ENCODE results near the gene KISS1. TPM values are rescaled to one million over a fixed set of nuclear protein-coding genes. Genes with fewer than 3 reads are reported as not detected.

KISS1 gene
- polyA plus RNA-seq, 1 of the 3 experiments (the other 2 are of a cell fraction) = 0.10 TPM

GRCh38 chr1:204223129-204223860, 27.0 kb upstream of the KISS1 start:
- H3K9me2 ChIP-seq = no peaks in the 10 kb centered on the region
- H3K4me3 ChIP-seq (ENCODE audit: low read depth in 2 of 2, low read length in 1 of 2) = no peak overlapping the region
- peaks cover 0 to 9% of the 10 kb centered on the region in 2 experiments for H3K36me3 ChIP-seq (replicated peaks in 1 of 2; ENCODE audit: control insufficient read depth in 1 of 2, insufficient read depth in 2 of 2, low read length in 1 of 2)
- DNase-seq = no peak
- H3K27ac ChIP-seq (ENCODE audit: low read depth in 2 of 2, low read length in 1 of 2) = no peak overlapping the region
- no peaks in the 10 kb centered on the region for H4K20me1 ChIP-seq (ENCODE audit: insufficient read depth)
- POLR2A ChIA-PET = no interaction called here
- CTCF ChIA-PET = interaction anchor here (1.4 kb wide), 1 partner anchor 16 kb away, joined by 6 read pairs; no protein-coding TSS in a partner anchor
- H3K79me2 ChIP-seq (ENCODE audit: insufficient read depth) = no peaks in the 10 kb centered on the region
- 78% methylated on average over 16 of the region's 17 CpGs for WGBS (ENCODE audit: low lambda C conversion rate)
- H2AFZ ChIP-seq (ENCODE audit: low read depth) = no peak overlapping the region
- H3K4me2 ChIP-seq = no peak overlapping the region
- no peaks in the 10 kb centered on the region for H3F3A ChIP-seq (replicated peaks; ENCODE audit: insufficient read depth)
- H3K9me3 ChIP-seq = no peaks in the 10 kb centered on the region
- TF ChIP-seq TCF12 (IDR thresholded peaks at IDR 0.05) (no peak), IRF3 (IDR thresholded peaks at IDR 0.05; ENCODE audit: low read depth, low read length) (no peak), FOSL2 (IDR thresholded peaks at IDR 0.05; ENCODE audit: borderline replicate concordance, low read depth) (no peak), EP300 (IDR thresholded peaks at IDR 0.05; ENCODE audit: borderline replicate concordance in 1 of 2, low read depth in 1 of 2, low read length in 1 of 2) (no peak), TEAD4 (IDR thresholded peaks at IDR 0.05; ENCODE audit: borderline replicate concordance, insufficient read depth) (no peak), RXRA (IDR thresholded peaks at IDR 0.05; ENCODE audit: borderline replicate concordance, low read depth) (no peak), JUND (IDR thresholded peaks at IDR 0.05) (no peak), POLR2AphosphoS5 (IDR thresholded peaks at IDR 0.05; ENCODE audit: low read depth, low read length) (no peak), MEF2A (IDR thresholded peaks at IDR 0.05; ENCODE audit: borderline replicate concordance, low read depth) (no peak), YY1 (IDR thresholded peaks at IDR 0.05; ENCODE audit: low read depth) (no peak)
- TF ChIP-seq, protein P1, sequence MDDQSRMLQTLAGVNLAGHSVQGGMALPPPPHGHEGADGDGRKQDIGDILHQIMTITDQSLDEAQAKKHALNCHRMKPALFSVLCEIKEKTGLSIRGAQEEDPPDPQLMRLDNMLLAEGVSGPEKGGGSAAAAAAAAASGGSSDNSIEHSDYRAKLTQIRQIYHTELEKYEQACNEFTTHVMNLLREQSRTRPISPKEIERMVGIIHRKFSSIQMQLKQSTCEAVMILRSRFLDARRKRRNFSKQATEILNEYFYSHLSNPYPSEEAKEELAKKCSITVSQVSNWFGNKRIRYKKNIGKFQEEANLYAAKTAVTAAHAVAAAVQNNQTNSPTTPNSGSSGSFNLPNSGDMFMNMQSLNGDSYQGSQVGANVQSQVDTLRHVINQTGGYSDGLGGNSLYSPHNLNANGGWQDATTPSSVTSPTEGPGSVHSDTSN (IDR thresholded peaks at IDR 0.05) = no peak
- H3K4me1 ChIP-seq (ENCODE audit: control insufficient read depth in 1 of 2, insufficient read depth in 2 of 2, low read depth in 1 of 2, low read length in 1 of 2) = peaks cover 0 to 13% of the 10 kb centered on the region in 2 experiments; a peak in 2 of 4 replicates
- H3K27me3 ChIP-seq (ENCODE audit: insufficient read depth) = no peaks in the 10 kb centered on the region; the same call in 1 of the 2 replicates
- H3K9ac ChIP-seq = no peak overlapping the region

DNA sequence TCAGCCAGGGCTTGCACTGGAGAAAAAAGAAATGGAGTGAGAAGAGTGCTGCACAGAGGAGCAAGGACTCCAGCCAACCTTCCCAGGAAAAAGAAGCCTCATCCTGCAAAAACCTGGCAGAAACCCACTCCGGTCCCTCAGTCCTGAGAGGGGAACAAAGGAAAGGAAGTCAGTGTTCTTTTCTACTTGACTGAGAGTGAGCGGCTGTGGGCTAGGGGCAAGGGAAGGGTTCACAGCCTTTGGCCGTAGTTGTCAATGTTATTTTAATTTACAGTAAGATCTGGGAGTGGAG, 26.4 kb upstream of the KISS1 start:
- Histone ChIP-seq H3F3A (replicated peaks; ENCODE audit: insufficient read depth) (no peaks in the 10 kb centered on the region), H3K79me2 (ENCODE audit: insufficient read depth) (no peaks in the 10 kb centered on the region), H3K27me3 (ENCODE audit: insufficient read depth) (no peaks in the 10 kb centered on the region; the same call in 1 of the 2 replicates), H3K4me1 (ENCODE audit: control insufficient read depth in 1 of 2, insufficient read depth in 2 of 2, low read depth in 1 of 2, low read length in 1 of 2) (peaks cover 0 to 13% of the 10 kb centered on the region in 2 experiments; a peak in 2 of 4 replicates), H2AFZ (ENCODE audit: low read depth) (no peak overlapping the region), H3K27ac (ENCODE audit: low read depth in 2 of 2, low read length in 1 of 2) (no peak overlapping the region), H3K4me3 (ENCODE audit: low read depth in 2 of 2, low read length in 1 of 2) (no peak overlapping the region), H3K9me3 (no peaks in the 10 kb centered on the region), H3K4me2 (no peak overlapping the region), H3K36me3 (replicated peaks in 1 of 2; ENCODE audit: control insufficient read depth in 1 of 2, insufficient read depth in 2 of 2, low read length in 1 of 2) (peaks cover 0 to 9% of the 10 kb centered on the region in 2 experiments), H3K9me2 (no peaks in the 10 kb centered on the region), H3K9ac (no peak overlapping the region), H4K20me1 (ENCODE audit: insufficient read depth) (no peaks in the 10 kb centered on the region)
- ChIA-PET CTCF (interaction anchor here (0.6 to 1.4 kb wide), 2 partner anchors 16 to 735 kb away, joined by 4 to 6 read pairs; no protein-coding TSS in a partner anchor), POLR2A (no interaction called here)
- TF ChIP-seq, protein P1 (IDR thresholded peaks at IDR 0.05) = no peak
- TF ChIP-seq ZBTB33 (IDR thresholded peaks at IDR 0.05; ENCODE audit: borderline replicate concordance, low read depth) (no peak), RXRA (IDR thresholded peaks at IDR 0.05; ENCODE audit: borderline replicate concordance, low read depth) (no peak), FOXJ3 (CRISPR knock-in tag; IDR thresholded peaks at IDR 0.05) (no peak), SIN3A (IDR thresholded peaks at IDR 0.05; ENCODE audit: borderline replicate concordance, low read depth, low read length) (no peak), TAF1 (IDR thresholded peaks at IDR 0.05; ENCODE audit: borderline replicate concordance, low read depth, low read length) (no peak), TCF12 (IDR thresholded peaks at IDR 0.05) (no peak), NFIC (IDR thresholded peaks at IDR 0.05; ENCODE audit: borderline replicate concordance) (no peak)
- WGBS (ENCODE audit: low lambda C conversion rate) = 72% methylated on average over 3 of the region's 3 CpGs
- no peak for DNase-seq

Data from SK-N-SH (cell line).